HAP-1 (cell line): ENCODE results near the gene UGT1A7.
"Not testable (repeated sequence)": the region's sequence is repeated elsewhere in the genome, so short reads cannot be mapped to it uniquely, and the experiment has no call there.

Source experiments
- DNase-seq, 2 experiments: peaks; one replicate each; pipeline ENCODE4 v3.0.0-alpha.2; 2016 to 2020; ENCODE audit warnings: low spot score in 2 of 2
- H3K27me3 ChIP-seq: fragments of 250-450 bp; sonication (Bioruptor Pico); 2 replicates; pipeline ENCODE4 v1.5.1; 2020; ENCODE audit warnings: low read depth, mild to moderate bottlenecking, moderate library complexity
- H3K36me3 ChIP-seq: fragments of 250-450 bp; sonication (Bioruptor Pico); replicated peaks from 2 replicates; pipeline ENCODE4 v1.5.1; 2020; ENCODE audit warnings: mild to moderate bottlenecking
- H3K4me1 ChIP-seq: fragments of 250-450 bp; sonication (Bioruptor Pico); 2 replicates; pipeline ENCODE4 v1.5.1; 2020; ENCODE audit warnings: mild to moderate bottlenecking
- H3K4me3 ChIP-seq: fragments of 250-450 bp; sonication (Bioruptor Pico); 2 replicates; pipeline ENCODE4 v1.5.1; 2020; ENCODE audit warnings: mild to moderate bottlenecking, moderate library complexity
- H3K9me3 ChIP-seq: fragments of 250-450 bp; sonication (Bioruptor Pico); 2 replicates; pipeline ENCODE4 v1.5.1; 2020; ENCODE audit warnings: mild to moderate bottlenecking, moderate library complexity
- in situ Hi-C: fragments of 300-500 bp; cut with MboI; formaldehyde crosslinking; loops from 3 replicates; pipeline ENCODE4 v1.14.3; 2020; ENCODE audit warnings: low sequenced_read_pairs, inconsistent platforms, mixed read lengths

The UGT1A7 gene

DNA sequence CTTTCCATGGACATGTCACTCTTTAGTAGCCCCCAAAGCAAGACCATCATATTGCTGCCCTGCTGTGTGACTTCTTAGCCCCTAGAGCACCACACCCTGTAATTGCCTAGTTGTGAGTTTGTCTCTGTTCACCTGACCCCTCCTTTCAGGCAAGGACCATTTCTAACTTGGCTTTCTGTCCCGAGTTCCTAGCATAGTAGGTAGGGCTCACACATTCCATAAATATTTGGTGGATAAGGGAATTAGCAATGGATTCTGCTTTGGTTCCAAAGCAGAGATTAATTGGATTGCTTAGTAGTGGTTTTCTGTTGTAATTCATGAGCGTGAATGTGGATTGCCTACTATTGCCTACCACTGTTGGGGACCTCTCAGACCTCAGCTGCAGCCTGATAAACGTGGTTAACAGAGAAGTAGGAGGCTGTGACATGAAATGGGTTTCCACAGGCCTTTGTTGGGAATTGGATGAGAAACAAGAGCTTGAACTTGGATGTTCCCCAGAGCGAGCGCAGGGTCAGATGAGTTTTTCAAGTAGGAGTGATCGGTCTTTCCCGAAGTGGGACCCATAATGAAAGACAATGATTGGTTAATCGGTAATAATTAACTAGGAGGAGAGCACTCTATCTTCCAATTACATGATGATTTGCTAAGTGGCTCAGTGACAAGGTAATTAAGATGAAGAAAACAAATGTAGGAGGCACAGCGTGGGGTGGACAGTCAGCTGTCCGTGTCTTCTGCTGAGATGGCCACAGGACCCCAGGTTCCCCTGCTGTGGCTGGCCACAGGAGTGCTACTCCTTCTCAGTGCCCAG, 65.0 kb downstream of the UGT1A7 start:
- Histone ChIP-seq H3K9me3 (peaks cover 3% of the 10 kb centered on the region), H3K36me3 (no peaks in the 10 kb centered on the region), H3K4me1 (no peaks in the 10 kb centered on the region), H3K27me3 (no peaks in the 10 kb centered on the region), H3K4me3 (no peak overlapping the region)
- no peak for DNase-seq
- in situ Hi-C loops = no loop called here

DNA sequence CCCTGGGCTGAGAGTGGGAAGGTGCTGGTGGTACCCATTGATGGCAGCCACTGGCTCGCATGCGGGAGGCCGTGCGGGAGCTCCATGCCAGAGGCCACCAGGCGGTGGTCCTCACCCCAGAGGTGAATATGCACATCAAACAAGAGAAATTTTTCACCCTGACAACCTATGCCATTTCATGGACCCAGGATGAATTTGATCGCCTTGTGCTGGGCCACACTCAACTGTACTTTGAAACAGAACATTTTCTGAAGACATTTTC, 65.5 kb downstream of the UGT1A7 start:
- in situ Hi-C loops = no loop called here

DNA sequence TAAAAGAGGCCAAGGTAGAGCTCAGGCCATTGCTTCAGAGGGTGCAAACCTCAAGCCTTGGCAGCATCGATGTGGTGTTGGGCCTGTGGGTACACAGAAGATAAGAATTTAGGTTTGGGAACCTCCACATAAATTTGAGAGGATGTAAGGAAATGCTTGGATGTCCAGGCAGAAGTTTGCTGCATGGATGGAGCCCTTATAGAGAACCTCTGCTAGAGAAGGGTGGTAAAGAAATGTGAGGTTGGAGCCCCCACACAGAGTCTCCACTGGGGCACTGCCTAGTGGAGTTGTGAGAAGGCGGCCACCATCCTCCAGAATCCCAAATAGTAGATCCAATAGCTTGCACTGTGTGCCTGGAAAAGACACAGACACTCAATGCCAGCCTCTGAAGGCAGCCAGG, 69.0 kb downstream of the UGT1A7 start:
- H3K4me1 ChIP-seq, in situ Hi-C loops, H3K36me3 ChIP-seq, H3K9me3 ChIP-seq, H3K27me3 ChIP-seq, H3K4me3 ChIP-seq, DNase-seq: not testable (repeated sequence)

More for the DNA sequence above, 65.5 kb downstream of the UGT1A7 start:
- H3K36me3 ChIP-seq = no peaks in the 10 kb centered on the region
- no peak for DNase-seq
- no peak overlapping the region for H3K4me3 ChIP-seq
- peaks cover 3% of the 10 kb centered on the region for H3K9me3 ChIP-seq
- H3K4me1 ChIP-seq = no peaks in the 10 kb centered on the region
- no peaks in the 10 kb centered on the region for H3K27me3 ChIP-seq

DNA sequence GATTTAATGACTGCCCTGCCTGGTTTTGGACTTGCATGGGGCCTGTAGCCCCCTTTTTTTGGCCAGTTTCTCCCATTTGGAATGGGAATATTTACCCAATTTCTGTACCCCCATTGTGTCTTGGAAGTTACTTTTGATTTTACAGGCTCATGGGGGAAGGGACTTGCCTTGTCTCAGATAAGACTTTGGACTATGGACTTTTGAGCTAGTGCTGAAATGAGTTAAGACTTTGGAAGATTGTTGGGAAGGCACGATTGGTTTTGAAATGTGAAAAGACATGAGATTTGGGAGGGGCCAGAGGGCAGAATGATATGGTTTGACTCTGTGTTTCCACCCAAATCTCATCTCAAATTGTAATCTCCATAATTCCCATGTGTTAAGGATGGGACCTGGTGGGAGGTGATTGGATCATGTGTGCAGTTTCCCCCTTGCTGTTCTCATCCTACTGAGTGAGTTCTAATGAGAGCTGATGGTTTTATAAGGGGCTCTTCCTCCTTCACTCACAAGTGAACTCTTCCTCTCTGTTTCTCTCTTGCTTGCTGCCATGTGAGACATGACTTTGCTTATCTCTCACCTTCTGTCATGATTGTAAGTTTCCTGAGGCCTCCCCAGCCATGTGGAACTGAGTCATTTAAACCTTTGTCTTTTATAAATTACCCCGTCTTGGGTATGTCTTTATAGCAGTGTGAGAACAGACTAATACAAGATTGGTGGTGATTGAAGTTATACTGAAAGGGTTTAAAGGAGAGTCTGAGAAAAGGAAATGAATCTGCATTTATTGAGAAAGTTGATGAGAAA, 69.7 kb downstream of the UGT1A7 start:
- H3K27me3 ChIP-seq, H3K4me1 ChIP-seq, in situ Hi-C loops, H3K9me3 ChIP-seq, H3K4me3 ChIP-seq, H3K36me3 ChIP-seq, DNase-seq: not testable (repeated sequence)

DNA sequence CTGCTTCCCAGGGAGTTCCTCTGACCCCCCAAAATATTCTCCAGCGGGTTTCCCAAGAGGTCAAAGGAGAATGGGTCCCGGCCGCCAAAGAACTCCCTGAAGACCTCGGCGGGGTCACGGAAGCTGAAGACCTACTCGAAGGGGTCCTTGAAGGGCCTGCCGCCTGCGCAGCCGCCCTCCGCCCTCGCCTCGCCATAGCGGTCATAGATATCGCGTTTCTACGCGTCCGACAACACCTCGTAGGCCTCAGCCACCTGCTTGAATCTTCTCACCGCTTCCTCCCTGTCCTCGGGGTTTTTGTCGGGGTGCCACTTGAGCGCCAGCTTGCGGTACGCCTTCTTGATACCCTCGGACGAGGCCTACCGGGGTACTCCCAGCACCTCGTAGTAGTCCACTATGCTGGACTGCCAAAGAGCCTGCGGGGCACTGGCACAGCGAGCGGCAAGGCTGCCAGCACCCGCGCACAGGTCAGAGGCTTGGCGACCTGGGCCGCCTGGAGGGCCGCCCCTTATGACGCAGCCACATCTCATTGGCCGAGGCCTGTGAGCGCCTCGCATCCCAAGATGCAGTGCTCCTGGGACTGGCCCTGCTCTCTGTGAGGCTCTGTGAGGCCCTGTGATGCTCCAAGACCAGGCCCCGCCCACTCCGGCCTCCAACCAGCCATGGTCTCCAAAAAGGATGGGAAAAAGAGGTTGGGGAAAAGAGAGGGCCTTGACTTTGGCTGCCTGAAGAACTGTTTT, 73.3 kb downstream of the UGT1A7 start:
- H3K4me3 ChIP-seq = no peak overlapping the region
- H3K4me1 ChIP-seq = peaks cover 8% of the 10 kb centered on the region
- no peaks in the 10 kb centered on the region for H3K36me3 ChIP-seq
- peaks cover 3% of the 10 kb centered on the region for H3K9me3 ChIP-seq
- no peaks in the 10 kb centered on the region for H3K27me3 ChIP-seq
- in situ Hi-C loops = no loop called here
- no peak for DNase-seq

DNA sequence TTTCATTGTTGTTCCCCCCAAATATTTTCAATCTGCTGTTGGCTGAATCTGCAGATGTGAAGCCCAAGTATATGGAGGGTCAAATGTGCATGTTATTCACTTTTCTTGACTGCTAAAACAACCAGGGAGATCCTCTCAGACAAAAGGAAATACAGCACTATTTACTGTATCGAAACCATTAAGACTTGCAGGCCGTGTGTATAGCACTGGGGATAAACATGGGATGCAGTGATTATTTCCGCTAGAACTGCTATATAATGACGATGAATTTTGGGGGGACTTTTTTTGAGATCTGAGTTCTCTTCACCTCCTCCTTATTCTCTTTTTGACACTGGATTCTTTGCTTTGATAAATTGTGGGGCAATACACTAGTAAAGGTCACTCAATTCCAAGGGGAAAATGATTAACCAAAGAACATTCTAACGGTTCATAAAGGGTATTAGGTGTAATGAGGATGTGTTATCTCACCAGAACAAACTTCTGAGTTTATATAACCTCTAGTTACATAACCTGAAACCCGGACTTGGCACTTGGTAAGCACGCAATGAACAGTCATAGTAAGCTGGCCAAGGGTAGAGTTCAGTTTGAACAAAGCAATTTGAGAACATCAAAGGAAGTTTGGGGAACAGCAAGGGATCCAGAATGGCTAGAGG, 74.9 kb downstream of the UGT1A7 start:
- H3K9me3 ChIP-seq = no peaks in the 10 kb centered on the region; the same call in 1 of the 2 replicates
- no peaks in the 10 kb centered on the region for H3K27me3 ChIP-seq
- H3K4me3 ChIP-seq = no peak overlapping the region
- peaks cover 8% of the 10 kb centered on the region for H3K4me1 ChIP-seq
- DNase-seq = no peak
- H3K36me3 ChIP-seq = no peaks in the 10 kb centered on the region
- in situ Hi-C loops = no loop called here

DNA sequence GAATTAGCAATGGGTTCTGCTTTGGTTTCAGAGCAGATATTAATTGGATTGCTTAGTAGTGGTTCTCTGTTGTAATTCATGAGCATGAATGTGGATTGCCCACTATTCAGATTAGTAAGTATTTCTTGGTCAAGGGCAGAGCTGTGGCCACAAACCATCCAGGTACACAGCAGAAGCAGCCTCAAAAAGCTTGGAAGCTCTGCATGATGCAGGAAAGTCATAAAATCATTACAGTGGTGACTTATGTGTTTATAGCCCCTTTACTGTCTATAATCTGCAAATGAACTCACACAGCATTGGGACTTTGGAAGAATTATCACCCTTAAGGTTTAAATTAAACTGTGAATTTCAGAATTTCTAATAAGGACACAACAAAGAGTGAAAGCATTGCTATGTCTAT, 76.4 kb downstream of the UGT1A7 start:
- H3K4me3 ChIP-seq = no peak overlapping the region
- peaks cover 7% of the 10 kb centered on the region; the same call in 1 of the 2 replicates for H3K27me3 ChIP-seq
- in situ Hi-C loops = no loop called here
- no peaks in the 10 kb centered on the region for H3K36me3 ChIP-seq
- H3K4me1 ChIP-seq = peaks cover under 1% of the 10 kb centered on the region; the same call in 1 of the 2 replicates
- DNase-seq = no peak
- H3K9me3 ChIP-seq = no peaks in the 10 kb centered on the region

DNA sequence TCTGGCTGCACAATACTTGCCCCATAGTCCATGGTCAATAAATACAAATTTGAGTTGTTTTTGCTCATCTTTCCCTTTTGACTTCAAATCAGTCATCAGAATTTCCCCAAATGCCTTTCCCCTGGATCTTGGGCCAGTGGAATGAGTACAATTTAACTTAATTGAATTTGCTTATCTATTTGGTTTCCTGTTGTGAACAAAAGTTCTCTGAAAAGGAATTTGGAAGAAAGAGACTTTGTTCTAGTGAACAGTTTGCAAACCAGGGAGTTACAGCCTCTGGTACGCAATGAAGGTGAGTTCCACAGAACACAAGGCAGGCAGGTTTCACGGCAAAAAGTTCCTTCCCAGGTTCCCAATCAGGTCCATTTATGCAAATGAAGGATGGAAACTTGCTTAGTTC, 77.1 kb downstream of the UGT1A7 start:
- Histone ChIP-seq H3K4me3 (no peak overlapping the region), H3K9me3 (no peaks in the 10 kb centered on the region), H3K36me3 (no peaks in the 10 kb centered on the region), H3K27me3 (peaks cover 11% of the 10 kb centered on the region; the same call in 1 of the 2 replicates), H3K4me1 (no peaks in the 10 kb centered on the region)
- DNase-seq = no peak
- in situ Hi-C loops = no loop called here

DNA sequence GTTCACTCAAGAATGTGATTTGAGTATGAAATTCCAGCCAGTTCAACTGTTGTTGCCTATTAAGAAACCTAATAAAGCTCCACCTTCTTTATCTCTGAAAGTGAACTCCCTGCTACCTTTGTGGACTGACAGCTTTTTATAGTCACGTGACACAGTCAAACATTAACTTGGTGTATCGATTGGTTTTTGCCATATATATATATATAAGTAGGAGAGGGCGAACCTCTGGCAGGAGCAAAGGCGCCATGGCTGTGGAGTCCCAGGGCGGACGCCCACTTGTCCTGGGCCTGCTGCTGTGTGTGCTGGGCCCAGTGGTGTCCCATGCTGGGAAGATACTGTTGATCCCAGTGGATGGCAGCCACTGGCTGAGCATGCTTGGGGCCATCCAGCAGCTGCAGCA, 78.3 kb downstream of the UGT1A7 start, which contains the start of gene UGT1A1:
Gene UGT1A1, plus strand, starts transcription at position 228 of the 400 bp plus-strand sequence. Its CDS starts 18 bp downstream, at position 246.
- H3K36me3 ChIP-seq = no peaks in the 10 kb centered on the region
- DNase-seq = no peak
- H3K9me3 ChIP-seq = no peaks in the 10 kb centered on the region
- no peaks in the 10 kb centered on the region for H3K4me1 ChIP-seq
- peaks cover 12% of the 10 kb centered on the region; the same call in 1 of the 2 replicates for H3K27me3 ChIP-seq
- H3K4me3 ChIP-seq = no peak within 1 kb of the TSS
- in situ Hi-C loops = no loop called here

DNA sequence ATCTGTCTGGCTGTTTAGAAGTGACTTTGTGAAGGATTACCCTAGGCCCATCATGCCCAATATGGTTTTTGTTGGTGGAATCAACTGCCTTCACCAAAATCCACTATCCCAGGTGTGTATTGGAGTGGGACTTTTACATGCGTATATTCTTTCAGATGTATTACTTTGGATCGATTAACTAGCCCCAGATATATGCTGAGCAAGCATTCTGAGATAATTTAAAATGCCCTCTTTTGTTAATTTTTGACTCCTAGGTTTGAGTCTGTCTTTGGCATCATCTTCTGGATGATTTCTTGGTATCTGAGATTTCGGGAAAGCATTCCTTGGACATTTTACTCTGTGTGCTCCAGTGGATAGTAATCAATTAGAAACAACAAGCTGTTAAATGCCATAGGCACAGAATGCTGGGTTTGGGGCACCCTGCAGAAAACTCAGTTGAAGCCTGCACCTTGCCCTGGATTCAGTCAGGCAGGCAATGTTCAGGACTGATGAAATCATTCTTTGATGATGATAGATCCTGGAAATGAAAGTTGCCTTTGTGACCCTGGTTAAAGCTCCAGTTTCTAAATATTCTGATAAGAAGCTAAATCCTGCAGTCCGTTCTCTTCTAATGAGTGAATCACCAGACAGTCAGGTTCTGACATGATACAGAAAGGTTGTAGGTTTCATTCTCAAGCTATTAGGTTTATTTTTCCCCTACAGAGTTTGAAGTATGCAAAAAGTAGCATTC, 79.5 kb downstream of the UGT1A7 start:
- in situ Hi-C loops = no loop called here

DNA sequence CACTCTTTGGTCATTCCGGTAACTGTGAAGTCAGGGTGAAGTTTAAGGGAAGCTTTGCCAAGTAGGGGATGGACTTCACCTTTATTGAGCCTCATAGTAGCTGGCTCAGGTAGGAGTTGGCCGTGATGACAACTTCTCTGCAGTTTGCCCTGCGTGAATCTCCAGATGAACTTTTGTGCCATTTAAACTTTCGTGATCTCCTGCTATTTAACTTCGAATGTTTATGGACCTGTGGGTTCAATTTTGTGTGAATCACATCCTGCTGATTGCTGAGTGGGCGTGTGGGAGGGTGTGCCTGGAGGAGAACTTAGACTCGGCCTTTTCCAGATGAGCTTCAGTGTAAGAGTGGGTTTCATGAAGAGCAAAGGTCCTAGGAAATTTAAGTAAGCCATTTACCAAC, 82.6 kb downstream of the UGT1A7 start:
- no peaks in the 10 kb centered on the region for H3K9me3 ChIP-seq
- no peaks in the 10 kb centered on the region for H3K4me1 ChIP-seq
- no peak overlapping the region for H3K4me3 ChIP-seq
- H3K27me3 ChIP-seq = peaks cover 12% of the 10 kb centered on the region; the same call in 1 of the 2 replicates
- DNase-seq = no peak
- H3K36me3 ChIP-seq = no peaks in the 10 kb centered on the region
- in situ Hi-C loops = no loop called here

More for the DNA sequence above, 79.5 kb downstream of the UGT1A7 start:
- no peaks in the 10 kb centered on the region for H3K36me3 ChIP-seq
- no peak for DNase-seq
- no peak overlapping the region for H3K4me3 ChIP-seq
- peaks cover 12% of the 10 kb centered on the region; the same call in 1 of the 2 replicates for H3K27me3 ChIP-seq
- H3K4me1 ChIP-seq = no peaks in the 10 kb centered on the region
- no peaks in the 10 kb centered on the region for H3K9me3 ChIP-seq

DNA sequence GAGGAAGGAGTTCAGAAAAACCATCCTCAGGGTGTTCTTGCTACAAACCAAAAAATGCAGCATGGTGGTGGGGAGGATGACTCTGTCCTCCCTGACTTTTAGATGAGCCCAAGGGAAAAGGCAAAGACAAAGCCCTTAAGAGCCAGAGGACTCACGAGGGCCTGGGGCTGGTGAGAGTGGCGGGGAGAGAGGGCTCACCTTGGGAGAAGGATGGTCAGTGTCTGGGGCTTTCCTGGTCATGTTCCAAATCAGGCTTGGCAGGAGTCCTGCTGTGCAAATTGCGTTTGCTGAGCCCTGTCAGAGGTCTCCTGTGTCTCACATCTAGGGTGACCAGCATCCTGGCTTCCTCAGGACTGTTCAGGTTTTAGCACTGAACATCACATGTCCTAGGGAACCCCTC, 83.1 kb downstream of the UGT1A7 start:
- no peak for DNase-seq
- Histone ChIP-seq H3K36me3 (no peaks in the 10 kb centered on the region), H3K27me3 (peaks cover 12% of the 10 kb centered on the region; the same call in 1 of the 2 replicates), H3K4me3 (no peak overlapping the region), H3K9me3 (no peaks in the 10 kb centered on the region), H3K4me1 (no peaks in the 10 kb centered on the region)
- in situ Hi-C loops = no loop called here

DNA sequence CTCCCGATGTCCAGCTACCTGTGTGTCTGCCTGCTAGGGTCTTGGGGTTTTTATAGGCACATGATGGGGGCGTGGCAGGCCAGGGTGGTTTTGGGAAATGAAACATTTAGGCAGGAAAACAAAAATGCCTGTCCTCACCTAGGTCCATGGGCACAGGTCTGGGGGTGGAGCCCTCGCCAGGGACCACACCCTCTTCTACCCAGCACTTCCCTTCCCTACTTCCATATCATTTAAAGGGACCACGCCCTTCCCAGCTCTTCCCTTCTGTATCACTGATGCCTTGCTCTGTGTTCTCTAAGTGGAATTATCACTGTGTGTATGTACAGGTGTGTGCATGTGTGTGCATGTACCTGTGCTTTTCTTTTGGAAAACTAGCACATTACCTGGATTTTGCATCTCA, 84.7 kb downstream of the UGT1A7 start:
- Histone ChIP-seq H3K9me3 (no peaks in the 10 kb centered on the region), H3K4me3 (no peak overlapping the region), H3K27me3 (peaks cover 12% of the 10 kb centered on the region; the same call in 1 of the 2 replicates), H3K4me1 (no peaks in the 10 kb centered on the region), H3K36me3 (no peaks in the 10 kb centered on the region)
- in situ Hi-C loops = no loop called here
- no peak for DNase-seq
